Measurements from ENCODE around the gene DDX39A. TPM values are rescaled to one million over a fixed set of nuclear protein-coding genes. Genes with fewer than 3 reads are reported as not detected.

The DDX39A gene
- total and polyA plus RNA-seq, 7 donors = 14.8 to 93.0 (median 32.4) TPM

DNA sequence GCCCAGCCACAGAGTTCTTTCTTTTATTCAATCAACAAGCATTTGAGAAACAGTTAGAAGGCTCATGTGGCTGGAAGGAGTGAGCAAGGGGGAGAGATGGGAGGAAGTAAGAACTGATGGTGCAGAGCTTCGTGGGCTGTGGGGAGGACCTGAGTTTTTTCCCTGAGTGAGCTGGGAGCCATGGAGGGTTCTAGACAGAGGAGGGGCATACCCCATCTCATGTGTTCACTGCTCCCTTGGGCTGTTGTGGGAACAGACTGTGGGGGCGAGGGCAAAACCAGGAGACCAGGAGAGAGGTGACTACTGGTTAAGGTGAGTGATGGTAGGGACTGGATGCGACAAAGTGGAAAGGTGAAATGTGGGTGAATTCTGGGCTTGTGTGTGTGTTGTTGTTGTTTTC is 11.6 kb upstream of the DDX39A start:
- no peak for TF ChIP-seq CTCF (IDR thresholded peaks at IDR 0.05)
- Histone ChIP-seq H3K27ac (no peak overlapping the region), H3K4me1 (peaks cover 10% of the 10 kb centered on the region), H3K36me3 (ENCODE audit: insufficient read depth in 1 of 2, low read depth in 1 of 2) (no peaks in the 10 kb centered on the region), H3K27me3 (ENCODE audit: insufficient read depth in 3 of 3, low read length in 2 of 3) (no peaks in the 10 kb centered on the region), H3K9me3 (no peaks in the 10 kb centered on the region), H3K4me3 (no peak overlapping the region)
- intact Hi-C loops (cut with DNase I) = no loop called here
- DNase-seq (no peak), ATAC-seq (no peak)
- WGBS, 3 donors = 69 to 81% (median 76%) methylated on average over 3 of the region's 3 CpGs

DNA sequence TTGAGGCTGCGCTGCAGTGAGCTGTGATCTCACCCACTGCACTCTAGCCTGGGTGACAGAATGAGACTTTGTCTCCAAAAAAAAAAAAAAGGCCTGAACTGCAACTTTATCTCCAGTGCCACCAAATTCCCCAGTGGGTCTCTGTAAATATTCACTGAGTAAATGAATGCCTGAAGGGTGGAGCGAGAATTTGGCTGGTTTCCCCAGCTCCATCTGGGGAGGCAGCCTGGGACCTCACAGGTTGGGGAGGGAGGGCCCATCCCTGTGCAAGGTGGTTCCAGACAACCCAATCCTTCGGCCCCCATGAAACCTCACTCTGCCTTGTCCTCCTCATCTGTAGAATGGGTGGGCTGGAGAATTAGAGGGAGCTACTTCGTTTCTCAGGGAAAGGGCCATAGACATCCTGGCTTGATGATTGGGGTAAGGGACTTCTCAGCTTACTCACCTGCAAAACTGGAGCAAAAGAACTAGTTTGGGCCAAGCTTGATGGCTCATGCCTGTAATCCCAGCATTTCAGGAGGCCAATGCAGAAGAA is 9.8 kb upstream of the DDX39A start:
- ATAC-seq = no peak
- WGBS, 3 donors = 81 to 86% (median 84%) methylated on average over 4 of the region's 4 CpGs
- Histone ChIP-seq H3K27me3 (ENCODE audit: insufficient read depth in 3 of 3, low read length in 2 of 3) (no peaks in the 10 kb centered on the region), H3K36me3 (ENCODE audit: insufficient read depth in 1 of 2, low read depth in 1 of 2) (no peaks in the 10 kb centered on the region), H3K4me1 (no peaks in the 10 kb centered on the region), H3K9me3 (no peaks in the 10 kb centered on the region), H3K4me3 (no peak overlapping the region), H3K27ac (no peak overlapping the region)
- TF ChIP-seq CTCF (IDR thresholded peaks at IDR 0.05) = no peak
- no peak for DNase-seq
- intact Hi-C loops (cut with DNase I) = no loop called here

- TF ChIP-seq CTCF (IDR thresholded peaks at IDR 0.05) = no peak
- ATAC-seq (no peak), DNase-seq (no peak)
- no peaks in the 10 kb centered on the region for H3K27me3 ChIP-seq (ENCODE audit: insufficient read depth in 3 of 3, low read length in 2 of 3)
- WGBS, 3 donors = 29 to 38% (median 36%) methylated on average over 2 of the region's 2 CpGs
- H3K4me1 ChIP-seq = no peaks in the 10 kb centered on the region
- no peaks in the 10 kb centered on the region for H3K36me3 ChIP-seq (ENCODE audit: insufficient read depth in 1 of 2, low read depth in 1 of 2)
- intact Hi-C loops (cut with DNase I) = no loop called here
- no peak overlapping the region for H3K27ac ChIP-seq
- H3K4me3 ChIP-seq = no peak overlapping the region
- no peaks in the 10 kb centered on the region for H3K9me3 ChIP-seq
These were observed 8.3 kb upstream of the DDX39A start for GRCh38 chr19:14427461-14427860.

DNA sequence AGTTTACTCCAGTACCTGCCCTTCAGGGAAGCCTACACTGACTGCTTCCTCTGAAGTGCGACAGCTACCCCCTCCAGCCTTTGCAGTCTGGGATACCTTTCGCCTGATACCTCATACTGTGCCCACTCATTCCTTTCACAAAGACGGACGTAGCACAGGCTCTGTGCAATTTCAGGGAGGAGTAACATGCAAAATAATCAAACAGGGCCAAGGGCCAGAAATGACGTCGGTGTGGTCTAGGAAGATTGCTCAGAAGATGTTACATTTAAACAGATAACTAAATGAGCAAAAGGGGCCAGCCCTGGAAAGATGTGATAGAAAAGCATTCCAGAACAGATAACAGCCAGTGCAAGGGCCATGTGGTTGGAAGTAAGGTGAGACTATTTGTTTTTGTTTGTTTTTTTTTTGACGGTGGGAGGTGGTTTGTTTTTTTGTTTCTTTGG is 6.6 kb upstream of the DDX39A start:
- Histone ChIP-seq H3K27ac (no peak overlapping the region), H3K9me3 (no peaks in the 10 kb centered on the region), H3K36me3 (ENCODE audit: insufficient read depth in 1 of 2, low read depth in 1 of 2) (no peaks in the 10 kb centered on the region), H3K4me1 (no peaks in the 10 kb centered on the region), H3K4me3 (no peak overlapping the region), H3K27me3 (ENCODE audit: insufficient read depth in 3 of 3, low read length in 2 of 3) (no peaks in the 10 kb centered on the region)
- ATAC-seq (no peak), DNase-seq (no peak)
- WGBS, 3 donors = 67 to 74% (median 71%) methylated on average over 7 of the region's 7 CpGs
- no peak for TF ChIP-seq CTCF (IDR thresholded peaks at IDR 0.05)
- intact Hi-C loops (cut with DNase I) = no loop called here

GRCh38 chr19:14418856-14419105 is 360 bp downstream of the DDX39A start:
- H3K36me3 ChIP-seq (ENCODE audit: insufficient read depth in 1 of 2, low read depth in 1 of 2) = no peaks in the 10 kb centered on the region
- intact Hi-C loops (cut with DNase I) = no loop called here
- no peaks in the 10 kb centered on the region for H3K9me3 ChIP-seq
- H3K27ac ChIP-seq = peak overlapping the region; percentile 95
- DNase-seq = peak; percentile 86 to 89
- 1 to 3% (median 1%) methylated on average over 23 of the region's 23 CpGs for WGBS, 3 donors
- H3K4me3 ChIP-seq = peak overlapping the region; percentile 99
- no peak for TF ChIP-seq CTCF (IDR thresholded peaks at IDR 0.05)
- H3K4me1 ChIP-seq = peaks cover 20% of the 10 kb centered on the region
- no peaks in the 10 kb centered on the region for H3K27me3 ChIP-seq (ENCODE audit: insufficient read depth in 3 of 3, low read length in 2 of 3)
- ATAC-seq = no peak
